AG10803 (cell line): Measurements from ENCODE around the gene MEX3A.

ENCODE experiments used
- DNase-seq: peaks from one replicate; pipeline ENCODE4 v3.0.0; 2010; ENCODE audit warnings: low read depth
- H3K4me3 ChIP-seq: 2 replicates; pipeline ENCODE4 v1.5.1; 2011; ENCODE audit warnings: mild to moderate bottlenecking, low read length, control low read depth
- CTCF ChIP-seq: conservative IDR thresholded peaks from 2 replicates; pipeline ENCODE4 v1.5.1; 2011; ENCODE audit warnings: mild to moderate bottlenecking, low read length, control low read depth, inconsistent platforms

Gene MEX3A

DNA sequence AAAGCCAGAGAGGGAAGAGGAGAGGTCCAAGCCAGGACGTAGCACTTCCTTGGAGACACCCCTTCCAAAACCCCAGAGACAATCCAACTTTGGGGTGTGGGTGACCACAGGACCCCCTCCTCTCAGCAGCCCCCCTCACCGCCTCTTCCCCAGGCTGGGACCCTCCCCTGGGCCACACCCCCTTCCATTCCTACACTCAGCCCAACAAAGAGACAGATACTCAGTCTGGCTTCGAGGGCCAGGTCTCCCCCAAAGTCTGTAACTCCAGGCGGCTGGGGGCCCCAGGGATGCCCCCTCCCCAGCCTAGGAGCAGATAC is 1.4 kb downstream of the MEX3A start:
- TF ChIP-seq CTCF = no peak
- DNase-seq = no peak

DNA sequence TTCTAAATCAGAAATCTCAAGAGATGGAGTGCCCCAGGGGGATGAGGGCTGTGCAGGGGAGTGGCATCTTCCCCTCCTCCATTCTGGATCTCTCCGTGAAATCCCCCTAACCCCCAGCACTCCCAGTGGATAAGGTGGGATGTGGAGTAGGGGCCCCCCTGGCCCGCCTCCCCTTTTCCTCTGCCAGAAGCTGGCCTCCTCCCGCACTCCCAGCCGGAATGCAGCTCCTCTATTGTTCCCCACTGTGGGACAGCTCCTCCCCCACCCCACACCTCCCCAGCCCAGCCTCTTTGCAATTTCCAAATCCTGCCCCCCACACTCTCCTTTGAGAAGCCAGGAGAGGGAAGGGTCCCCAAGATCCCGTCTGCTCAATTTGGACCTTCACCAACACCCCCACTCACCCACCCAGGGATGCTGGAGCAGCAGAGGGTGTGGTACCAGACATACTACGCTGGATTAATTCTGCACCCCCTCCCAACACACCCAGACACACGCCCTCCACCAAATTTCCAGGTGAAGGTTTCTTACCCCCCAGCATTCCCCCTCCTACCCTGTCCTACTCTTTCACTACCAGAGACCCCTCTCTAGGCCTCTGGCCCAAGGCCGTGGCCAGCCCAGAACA is 1.9 kb downstream of the MEX3A start:
- no peak overlapping the region for H3K4me3 ChIP-seq
- no peak for TF ChIP-seq CTCF
- no peak for DNase-seq

More for the DNA sequence above, 1.4 kb downstream of the MEX3A start:
- H3K4me3 ChIP-seq = peak overlapping the region; percentile 53

DNA sequence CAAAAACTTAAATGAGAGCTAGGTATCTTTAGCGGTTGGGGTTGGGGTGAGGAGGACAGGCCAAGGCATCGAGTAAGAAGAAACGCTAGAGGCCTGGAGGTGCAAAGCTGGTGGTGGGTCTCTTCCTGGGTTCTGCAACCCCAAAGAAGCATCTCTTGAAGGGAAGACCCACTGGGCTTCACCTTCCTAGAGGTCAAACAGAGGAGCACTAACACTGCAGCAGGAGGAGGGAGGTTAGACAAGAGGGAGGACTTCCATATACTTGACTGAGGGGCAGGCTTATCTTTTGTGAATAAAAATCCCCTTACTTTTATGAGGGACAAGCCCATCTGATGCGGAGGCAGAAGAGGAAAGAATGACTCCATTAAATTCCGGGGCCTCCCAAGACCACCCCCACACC is 2.5 kb downstream of the MEX3A start:
- no peak for DNase-seq
- TF ChIP-seq CTCF = no peak
- H3K4me3 ChIP-seq = no peak overlapping the region

DNA sequence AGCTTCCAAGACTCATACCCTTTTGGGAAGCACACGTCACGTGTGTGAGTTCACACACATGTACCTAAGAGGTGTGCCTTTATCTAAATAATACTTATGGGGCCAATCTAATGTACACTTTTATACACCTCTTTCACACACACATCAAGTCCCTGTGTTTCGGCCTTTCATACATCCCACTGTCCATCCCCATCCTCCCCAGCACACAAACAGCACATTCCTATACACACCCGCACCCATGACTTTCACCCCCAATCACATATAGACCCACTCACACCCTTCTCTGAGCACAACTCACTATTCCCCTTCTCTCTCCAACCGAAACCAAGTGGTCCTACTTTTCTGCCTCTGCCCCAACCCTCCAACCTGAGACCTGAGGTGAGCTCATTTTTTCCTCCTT is 3.5 kb downstream of the MEX3A start:
- H3K4me3 ChIP-seq = no peak overlapping the region
- TF ChIP-seq CTCF = no peak

DNA sequence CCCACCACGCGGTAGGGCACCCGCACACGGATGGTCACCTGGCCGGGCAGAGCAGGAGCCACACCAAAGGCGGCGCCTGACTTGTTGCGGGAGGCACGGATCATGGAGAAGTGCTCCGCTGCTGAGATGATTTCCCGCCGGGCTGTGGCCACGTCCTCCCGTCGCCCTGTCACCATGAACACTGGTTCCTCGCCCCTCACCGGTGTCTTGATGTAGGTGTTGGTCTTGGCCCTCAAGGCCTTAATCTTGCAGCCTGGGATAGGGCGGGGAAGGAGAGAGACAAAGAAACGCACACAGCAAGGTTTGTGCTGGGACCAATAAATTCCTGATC is 4.9 kb downstream of the MEX3A start:
- no peak for TF ChIP-seq CTCF
- DNase-seq = no peak
- no peak overlapping the region for H3K4me3 ChIP-seq

More for the DNA sequence above, 3.5 kb downstream of the MEX3A start:
- DNase-seq = no peak

DNA sequence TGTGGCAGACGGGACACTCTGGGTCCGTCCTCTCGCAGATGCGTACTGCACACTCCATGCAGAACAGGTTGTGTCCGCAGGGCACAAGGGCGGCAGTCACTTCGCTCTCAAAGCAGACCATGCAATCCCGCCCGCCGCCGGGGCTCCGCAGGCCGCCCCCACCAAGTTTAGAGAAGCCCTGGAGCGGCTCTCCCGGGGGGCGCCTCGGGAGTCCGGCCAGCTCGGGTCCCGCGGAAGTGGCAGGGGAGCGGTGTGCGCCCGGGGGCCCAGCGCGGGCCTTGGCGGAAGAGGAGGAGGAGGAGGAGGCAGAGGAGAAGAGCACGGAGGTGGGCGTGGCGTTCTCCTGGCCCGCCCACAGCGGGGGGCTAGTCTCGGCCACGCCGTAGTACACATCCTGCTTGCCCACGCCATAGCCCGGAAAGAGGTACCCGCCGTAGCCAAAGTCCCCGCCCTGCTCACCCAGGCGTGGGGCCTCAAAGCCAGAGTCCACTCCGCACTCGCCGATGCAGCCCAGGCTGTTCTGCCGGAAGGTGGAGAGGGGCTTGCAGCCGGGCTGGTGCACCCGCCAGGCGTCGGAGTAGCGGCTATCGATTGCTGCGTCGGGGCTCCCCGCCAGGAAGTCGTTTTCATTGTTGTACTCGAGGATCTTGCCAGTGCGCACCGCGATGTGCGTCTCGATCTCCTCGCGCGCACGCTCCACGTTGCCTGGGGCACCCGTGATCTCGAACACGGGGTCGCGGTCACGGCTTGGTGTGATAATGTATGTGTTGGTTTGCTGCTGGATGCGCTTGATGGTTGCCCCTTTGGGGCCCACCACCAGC is 5.4 kb downstream of the MEX3A start:
- no peak for DNase-seq
- no peak for TF ChIP-seq CTCF
- H3K4me3 ChIP-seq = no peak overlapping the region

DNA sequence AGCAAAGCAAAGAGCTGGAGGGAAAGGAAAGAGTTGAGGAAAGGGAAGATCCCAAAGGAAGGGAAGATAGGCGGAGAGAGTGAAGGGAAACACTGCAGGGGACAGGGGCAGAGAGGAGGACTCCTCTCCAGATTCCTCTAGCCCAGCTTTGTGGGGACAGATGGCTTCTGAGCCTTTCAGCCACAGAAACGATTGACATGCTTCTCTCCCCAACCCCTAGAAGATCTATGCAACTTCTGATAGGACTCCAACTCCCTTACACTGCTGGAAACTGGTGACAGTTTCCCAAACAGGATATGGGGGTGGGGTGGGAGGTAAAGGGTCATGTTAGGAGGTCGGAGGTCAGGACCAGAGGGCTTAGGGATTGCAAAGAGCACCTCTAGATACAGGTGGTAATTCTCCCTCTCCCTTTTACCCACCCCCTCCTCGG is 6.5 kb downstream of the MEX3A start:
- no peak for TF ChIP-seq CTCF
- H3K4me3 ChIP-seq = no peak overlapping the region

More for the DNA sequence above, 6.5 kb downstream of the MEX3A start:
- no peak for DNase-seq
